CD14-positive monocyte (primary cell): ENCODE data around the gene VMP1. TPM values are rescaled to one million over a fixed set of nuclear protein-coding genes. Genes with fewer than 3 reads are reported as not detected.

Experiments
- DNase-seq, 3 donors: peaks; one replicate each; pipeline ENCODE4 v3.0.0-alpha.2; 2011 to 2022
- H2AFZ ChIP-seq: 2 replicates; pipeline ENCODE4 v1.6.0; 2012; ENCODE audit warnings: mild to moderate bottlenecking, low read depth, low read length, inconsistent platforms; ENCODE audit not compliant: insufficient read depth, poor library complexity, severe bottlenecking
- H3K27ac ChIP-seq, 2 donors: 1 replicate in 1 of 2; 2 replicates in 1 of 2; pipeline ENCODE4 v1.5.1; 2012 to 2013; ENCODE audit warnings: low read length in 2 of 2, control low read depth in 1 of 2, inconsistent platforms in 1 of 2, low read depth in 1 of 2, mild to moderate bottlenecking in 1 of 2
- H3K27me3 ChIP-seq, 2 donors: one replicate each; pipeline versions ENCODE4 v1.6.0 to v1.6.1; 2011 to 2013; ENCODE audit warnings: low read length in 2 of 2; ENCODE audit not compliant: control insufficient read depth in 2 of 2, insufficient read depth in 2 of 2
- H3K36me3 ChIP-seq, 2 donors: replicated peaks in 1 of 2; 1 replicate in 1 of 2; 2 replicates in 1 of 2; pipeline versions ENCODE4 v1.5.1 to v1.6.1; 2012 to 2013; ENCODE audit warnings: low read length in 2 of 2, control low read depth in 1 of 2, inconsistent platforms in 1 of 2, mild to moderate bottlenecking in 1 of 2; ENCODE audit not compliant: insufficient read depth in 2 of 2, control insufficient read depth in 1 of 2
- H3K4me1 ChIP-seq, 2 donors: 1 replicate in 1 of 2; 2 replicates in 1 of 2; pipeline versions ENCODE4 v1.5.1 to v1.6.1; 2012 to 2013; ENCODE audit warnings: low read length in 2 of 2, control low read depth in 1 of 2, inconsistent platforms in 1 of 2, mild to moderate bottlenecking in 1 of 2, moderate library complexity in 1 of 2; ENCODE audit not compliant: insufficient read depth in 2 of 2, control insufficient read depth in 1 of 2
- H3K4me2 ChIP-seq: replicated peaks from 2 replicates; pipeline ENCODE3; 2012; ENCODE audit warnings: low read length, moderate library complexity, mild to moderate bottlenecking; ENCODE audit not compliant: poor library complexity, severe bottlenecking; ENCODE audit errors: extremely low read depth
- H3K4me3 ChIP-seq, 3 experiments: fragments of 200-600 bp in 1 of 3; sonication (generic) in 1 of 3; replicated peaks in 1 of 3; 1 replicate in 2 of 3; 2 replicates in 1 of 3; pipeline ENCODE4 v1.5.1; 2011 to 2013; ENCODE audit warnings: low read length in 3 of 3, mild to moderate bottlenecking in 3 of 3, control low read depth in 2 of 3, low read depth in 2 of 3, inconsistent platforms in 1 of 3, moderate library complexity in 1 of 3
- H3K79me2 ChIP-seq: 2 replicates; pipeline ENCODE4 v1.6.0; 2012; ENCODE audit warnings: mild to moderate bottlenecking, control low read depth, inconsistent platforms, low read length, moderate library complexity; ENCODE audit not compliant: insufficient read depth
- H3K9ac ChIP-seq: 2 replicates; pipeline ENCODE4 v1.6.0; 2017; ENCODE audit warnings: low read length, mild to moderate bottlenecking; ENCODE audit not compliant: insufficient read depth, poor library complexity, severe bottlenecking
- H3K9me3 ChIP-seq, 2 donors: replicated peaks in 1 of 2; 1 replicate in 1 of 2; 2 replicates in 1 of 2; pipeline versions ENCODE4 v1.5.1 to v1.6.1; 2012 to 2013; ENCODE audit warnings: low read length in 2 of 2, control low read depth in 1 of 2; ENCODE audit not compliant: control insufficient read depth in 1 of 2, insufficient read depth in 1 of 2
- H4K20me1 ChIP-seq: 2 replicates; pipeline ENCODE4 v1.6.0; 2012; ENCODE audit warnings: mild to moderate bottlenecking, low read length, control low read depth, moderate library complexity; ENCODE audit not compliant: insufficient read depth
- H3K27ac Mint-ChIP-seq, 7 donors: one replicate each; pipeline ENCODE4 v1.8.0; 2020; ENCODE audit warnings: mild to moderate bottlenecking in 7 of 7, mixed read lengths in 7 of 7, moderate library complexity in 6 of 7, inconsistent platforms in 2 of 7
- H3K27me3 Mint-ChIP-seq, 3 donors: one replicate each; pipeline ENCODE4 v1.8.0; 2021 to 2022; ENCODE audit warnings: low read depth in 3 of 3, mild to moderate bottlenecking in 3 of 3, mixed read lengths in 3 of 3, moderate library complexity in 3 of 3, inconsistent platforms in 1 of 3
- H3K36me3 Mint-ChIP-seq, 2 donors: one replicate each; pipeline ENCODE4 v1.8.0; 2020; ENCODE audit warnings: mixed read lengths in 2 of 2, inconsistent platforms in 1 of 2, mild to moderate bottlenecking in 1 of 2
- H3K4me1 Mint-ChIP-seq: one replicate; pipeline ENCODE4 v1.8.0; 2020; ENCODE audit warnings: mild to moderate bottlenecking, mixed read lengths
- H3K4me3 Mint-ChIP-seq, 2 donors: one replicate each; pipeline ENCODE4 v1.8.0; 2020; ENCODE audit warnings: mild to moderate bottlenecking in 2 of 2, mixed read lengths in 2 of 2, moderate library complexity in 1 of 2
- H3K9me3 Mint-ChIP-seq, 7 donors: one replicate each; pipeline ENCODE4 v1.8.0; 2020 to 2022; ENCODE audit warnings: mixed read lengths in 7 of 7, mild to moderate bottlenecking in 6 of 7, moderate library complexity in 6 of 7, inconsistent platforms in 2 of 7
- WGBS: methylation state at CpG from one replicate; pipeline ENCODE4 v1.1.5; 2013; ENCODE audit warnings: missing lambda C conversion rate; ENCODE audit not compliant: insufficient coverage; 5-methylcytosine and 5-hydroxymethylcytosine counted together
- intact Hi-C, 2 donors: fragments of 100-400 bp; cut with micrococcal nuclease; formaldehyde crosslinking; loops; one replicate each; pipeline versions ENCODE4 v1.15.0 to v1.15.1; 2023
- polyA plus RNA-seq, 3 donors: library from polyadenylated mRNA; depleted of rRNA in 1 of 3; unstranded in 2 of 3; stranded (reverse) in 1 of 3; fragments of 300-500 nt in 2 of 3; fragments of >200 nt in 1 of 3; fragmentation: Illumina TruSeq in 2 of 3; gene quantifications; 1 replicate in 2 of 3; 2 replicates in 1 of 3; pipeline ENCODE4 v1.2.3, GENCODE V29; 2012 to 2021
- TF ChIP-seq, protein P1 (sequence below): fragments of 200-600 bp; IDR thresholded peaks from one replicate; pipeline ENCODE4 v1.8.0; 2022; ENCODE audit warnings: antibody characterized with exemption, mild to moderate bottlenecking

VMP1 gene
- polyA plus RNA-seq, 3 donors, result 246 to 511 (median 386) TPM

- Histone ChIP-seq H2AFZ (no peak overlapping the region), H3K4me2 (peak overlapping the region; percentile 37), H3K4me1 (peaks cover 38 to 71% of the 10 kb centered on the region in 2 donors), H3K36me3 (peaks cover 7 to 14% of the 10 kb centered on the region in 2 donors), H3K4me3 (peak overlapping the region in 1 of 3 experiments; percentile 19), H3K9me3 (no peaks in the 10 kb centered on the region), H3K27ac (peak overlapping the region in 1 of 2 donors; percentile 55), H4K20me1 (peaks cover 99% of the 10 kb centered on the region), H3K27me3 (no peaks in the 10 kb centered on the region), H3K9ac (no peak overlapping the region), H3K79me2 (peaks cover 100% of the 10 kb centered on the region)
- Mint-ChIP-seq H3K27ac (peak overlapping the region; percentile 20 to 89 (median 80)), H3K27me3 (no peaks in the 10 kb centered on the region), H3K4me3 (peak overlapping the region in 1 of 2 donors; percentile 27), H3K36me3 (peaks cover 33 to 50% of the 10 kb centered on the region in 2 donors), H3K4me1 (peaks cover 71% of the 10 kb centered on the region), H3K9me3 (peaks cover 0 to 5% (median 0%) of the 10 kb centered on the region in 7 donors)
- TF ChIP-seq, protein P1, sequence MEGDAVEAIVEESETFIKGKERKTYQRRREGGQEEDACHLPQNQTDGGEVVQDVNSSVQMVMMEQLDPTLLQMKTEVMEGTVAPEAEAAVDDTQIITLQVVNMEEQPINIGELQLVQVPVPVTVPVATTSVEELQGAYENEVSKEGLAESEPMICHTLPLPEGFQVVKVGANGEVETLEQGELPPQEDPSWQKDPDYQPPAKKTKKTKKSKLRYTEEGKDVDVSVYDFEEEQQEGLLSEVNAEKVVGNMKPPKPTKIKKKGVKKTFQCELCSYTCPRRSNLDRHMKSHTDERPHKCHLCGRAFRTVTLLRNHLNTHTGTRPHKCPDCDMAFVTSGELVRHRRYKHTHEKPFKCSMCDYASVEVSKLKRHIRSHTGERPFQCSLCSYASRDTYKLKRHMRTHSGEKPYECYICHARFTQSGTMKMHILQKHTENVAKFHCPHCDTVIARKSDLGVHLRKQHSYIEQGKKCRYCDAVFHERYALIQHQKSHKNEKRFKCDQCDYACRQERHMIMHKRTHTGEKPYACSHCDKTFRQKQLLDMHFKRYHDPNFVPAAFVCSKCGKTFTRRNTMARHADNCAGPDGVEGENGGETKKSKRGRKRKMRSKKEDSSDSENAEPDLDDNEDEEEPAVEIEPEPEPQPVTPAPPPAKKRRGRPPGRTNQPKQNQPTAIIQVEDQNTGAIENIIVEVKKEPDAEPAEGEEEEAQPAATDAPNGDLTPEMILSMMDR, result no peak
- WGBS, result 86% methylated on average over 1 of the region's 2 CpGs
- intact Hi-C loops, result no loop called here
- DNase-seq, result peak; percentile 32 to 66 (median 64)
Measured at GRCh38 chr17:59712862-59713261, 5.4 kb downstream of the VMP1 start.

DNA sequence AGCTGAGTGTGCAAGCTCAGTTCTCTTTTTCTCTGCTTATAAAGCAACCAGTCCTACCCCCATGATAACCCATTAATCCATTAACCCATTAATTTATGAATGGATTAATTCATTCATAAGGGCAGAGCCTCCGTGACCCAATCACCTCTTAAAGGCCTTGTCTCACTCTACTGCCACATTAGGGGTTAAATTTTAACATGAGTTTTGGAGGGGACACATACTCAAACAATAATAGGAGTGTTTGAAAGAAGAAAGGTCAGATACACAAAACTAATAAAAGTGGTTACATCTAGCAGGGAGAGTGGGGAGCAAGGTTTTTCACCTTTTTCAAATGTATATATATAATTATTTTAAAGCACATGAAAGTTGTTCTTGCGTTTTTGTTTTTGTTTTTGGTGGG lies 6.8 kb downstream of the VMP1 start:
- H3K4me3 Mint-ChIP-seq, result no peak overlapping the region
- no peak for DNase-seq
- peaks cover 69% of the 10 kb centered on the region for H3K4me1 Mint-ChIP-seq
- peaks cover 0 to 5% (median 0%) of the 10 kb centered on the region in 7 donors for H3K9me3 Mint-ChIP-seq
- H3K9me3 ChIP-seq, result no peaks in the 10 kb centered on the region
- no peak overlapping the region for H3K27ac ChIP-seq
- no peaks in the 10 kb centered on the region for H3K27me3 ChIP-seq
- peaks cover 29 to 59% of the 10 kb centered on the region in 2 donors for H3K4me1 ChIP-seq
- H3K4me3 ChIP-seq, result no peak overlapping the region
- TF ChIP-seq, protein P1, result no peak
- peaks cover 12 to 25% of the 10 kb centered on the region in 2 donors for H3K36me3 ChIP-seq
- no peak overlapping the region for H2AFZ ChIP-seq
- H3K27me3 Mint-ChIP-seq, result no peaks in the 10 kb centered on the region
- H3K27ac Mint-ChIP-seq, result no peak overlapping the region
- WGBS, result no CpG with 5 or more reads among the region's 2 CpGs
- peaks cover 100% of the 10 kb centered on the region for H3K79me2 ChIP-seq
- no peak overlapping the region for H3K9ac ChIP-seq
- intact Hi-C loops, result no loop called here
- H4K20me1 ChIP-seq, result peaks cover 99% of the 10 kb centered on the region
- no peak overlapping the region for H3K4me2 ChIP-seq
- H3K36me3 Mint-ChIP-seq, result peaks cover 39 to 61% of the 10 kb centered on the region in 2 donors
